ENCODE measurements around the gene BRI3. TPM values are rescaled to one million over a fixed set of nuclear protein-coding genes. Genes with fewer than 3 reads are reported as not detected.

Gene BRI3
- total and polyA plus RNA-seq, 12 donors: 50.2 to 379 (median 182) TPM

DNA sequence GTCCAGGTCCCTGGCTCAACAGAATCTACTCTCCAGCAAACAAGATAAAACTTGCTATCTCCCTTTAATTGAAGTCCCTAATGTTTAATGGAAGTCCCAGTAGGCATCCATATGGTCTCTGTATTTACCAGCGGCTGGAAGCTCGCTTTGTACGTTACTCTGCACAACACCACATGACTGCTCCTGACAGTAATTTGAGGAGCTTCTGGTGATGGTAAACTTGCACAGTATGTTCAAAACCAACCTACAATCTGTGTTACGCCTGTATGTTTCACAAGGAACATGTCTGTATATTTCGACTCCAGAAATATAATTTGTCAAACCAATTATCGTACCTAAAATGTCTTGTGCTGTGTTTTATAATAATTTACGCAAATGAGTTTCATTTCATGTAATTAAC, 25.1 kb upstream of the BRI3 start:
- intact Hi-C loops (cut with DNase I): no loop called here
- Histone ChIP-seq H3K4me1 (replicated peaks in 1 of 2) (peaks cover 8 to 14% of the 10 kb centered on the region in 2 donors), H3K27me3 (no peaks in the 10 kb centered on the region), H3K4me3 (no peak overlapping the region), H3K27ac (no peak overlapping the region), H3K36me3 (replicated peaks in 1 of 2) (peaks cover 0 to 9% of the 10 kb centered on the region in 2 donors), H3K9me3 (replicated peaks in 1 of 3) (no peaks in the 10 kb centered on the region)
- no peak for DNase-seq
- WGBS, 4 donors: 93 to 96% (median 94%) methylated on average over 7 of the region's 7 CpGs
- no peak for TF ChIP-seq POLR2A (IDR thresholded peaks at IDR 0.05)
- TF ChIP-seq, protein P1, sequence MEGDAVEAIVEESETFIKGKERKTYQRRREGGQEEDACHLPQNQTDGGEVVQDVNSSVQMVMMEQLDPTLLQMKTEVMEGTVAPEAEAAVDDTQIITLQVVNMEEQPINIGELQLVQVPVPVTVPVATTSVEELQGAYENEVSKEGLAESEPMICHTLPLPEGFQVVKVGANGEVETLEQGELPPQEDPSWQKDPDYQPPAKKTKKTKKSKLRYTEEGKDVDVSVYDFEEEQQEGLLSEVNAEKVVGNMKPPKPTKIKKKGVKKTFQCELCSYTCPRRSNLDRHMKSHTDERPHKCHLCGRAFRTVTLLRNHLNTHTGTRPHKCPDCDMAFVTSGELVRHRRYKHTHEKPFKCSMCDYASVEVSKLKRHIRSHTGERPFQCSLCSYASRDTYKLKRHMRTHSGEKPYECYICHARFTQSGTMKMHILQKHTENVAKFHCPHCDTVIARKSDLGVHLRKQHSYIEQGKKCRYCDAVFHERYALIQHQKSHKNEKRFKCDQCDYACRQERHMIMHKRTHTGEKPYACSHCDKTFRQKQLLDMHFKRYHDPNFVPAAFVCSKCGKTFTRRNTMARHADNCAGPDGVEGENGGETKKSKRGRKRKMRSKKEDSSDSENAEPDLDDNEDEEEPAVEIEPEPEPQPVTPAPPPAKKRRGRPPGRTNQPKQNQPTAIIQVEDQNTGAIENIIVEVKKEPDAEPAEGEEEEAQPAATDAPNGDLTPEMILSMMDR (IDR thresholded peaks at IDR 0.05): no peak

DNA sequence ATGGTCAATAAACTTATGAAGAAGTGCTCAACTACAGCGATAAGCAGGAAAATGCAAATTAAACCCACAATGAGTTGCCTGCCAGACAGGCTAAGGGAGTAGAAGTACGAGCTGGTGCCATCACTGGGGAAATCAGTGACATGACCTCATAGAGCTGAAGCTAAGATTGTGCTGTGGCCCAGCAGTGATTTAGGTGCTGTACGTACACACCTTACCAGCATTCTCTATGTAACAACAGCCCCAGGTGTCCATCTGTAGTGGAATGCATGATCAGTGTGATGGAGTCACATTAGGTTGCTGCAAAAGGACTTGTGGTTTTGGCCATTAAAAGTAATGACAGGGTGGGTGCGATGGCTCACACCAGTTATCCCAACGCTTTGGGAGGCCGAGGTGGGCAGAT, 23.8 kb upstream of the BRI3 start:
- Histone ChIP-seq H3K27me3 (no peaks in the 10 kb centered on the region), H3K27ac (no peak overlapping the region), H3K9me3 (replicated peaks in 1 of 3) (no peaks in the 10 kb centered on the region), H3K4me1 (replicated peaks in 1 of 2) (peaks cover 3 to 9% of the 10 kb centered on the region in 2 donors), H3K36me3 (replicated peaks in 1 of 2) (peaks cover 0 to 9% of the 10 kb centered on the region in 2 donors), H3K4me3 (no peak overlapping the region)
- DNase-seq: no peak
- 81 to 95% (median 85%) methylated on average over 6 of the region's 6 CpGs for WGBS, 4 donors
- TF ChIP-seq, protein P1 (IDR thresholded peaks at IDR 0.05): no peak
- no peak for TF ChIP-seq POLR2A (IDR thresholded peaks at IDR 0.05)
- intact Hi-C loops (cut with DNase I): no loop called here

DNA sequence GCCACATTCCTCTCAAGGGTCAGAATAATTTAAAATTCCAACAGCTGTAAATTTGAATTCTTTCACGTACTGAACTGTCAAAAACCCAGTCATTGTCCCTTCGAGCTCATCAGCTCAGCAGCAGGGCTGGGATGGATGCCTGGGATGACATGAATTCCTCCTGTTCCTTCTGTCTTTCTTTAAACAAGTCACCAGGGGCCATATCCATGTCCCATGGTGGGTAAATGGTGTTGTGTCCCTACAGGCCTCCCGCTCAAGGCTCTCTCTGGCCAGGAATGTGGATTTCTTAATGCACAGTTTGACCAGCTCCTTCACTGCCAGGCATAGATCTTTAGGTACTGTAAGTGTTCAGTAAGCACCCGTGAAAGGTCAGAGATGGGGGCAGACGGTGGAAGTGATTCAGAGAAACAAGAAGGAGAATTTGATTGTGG, 15.6 kb upstream of the BRI3 start:
- TF ChIP-seq POLR2A (IDR thresholded peaks at IDR 0.05): no peak
- TF ChIP-seq, protein P1 (IDR thresholded peaks at IDR 0.05): no peak
- intact Hi-C loops (cut with DNase I): no loop called here
- no peak for DNase-seq
- Histone ChIP-seq H3K36me3 (replicated peaks in 1 of 2) (no peaks in the 10 kb centered on the region), H3K4me1 (replicated peaks in 1 of 2) (no peaks in the 10 kb centered on the region), H3K9me3 (replicated peaks in 1 of 3) (no peaks in the 10 kb centered on the region), H3K27ac (no peak overlapping the region), H3K27me3 (no peaks in the 10 kb centered on the region), H3K4me3 (no peak overlapping the region)
- 89 to 94% (median 93%) methylated on average over 5 of the region's 5 CpGs for WGBS, 4 donors

DNA sequence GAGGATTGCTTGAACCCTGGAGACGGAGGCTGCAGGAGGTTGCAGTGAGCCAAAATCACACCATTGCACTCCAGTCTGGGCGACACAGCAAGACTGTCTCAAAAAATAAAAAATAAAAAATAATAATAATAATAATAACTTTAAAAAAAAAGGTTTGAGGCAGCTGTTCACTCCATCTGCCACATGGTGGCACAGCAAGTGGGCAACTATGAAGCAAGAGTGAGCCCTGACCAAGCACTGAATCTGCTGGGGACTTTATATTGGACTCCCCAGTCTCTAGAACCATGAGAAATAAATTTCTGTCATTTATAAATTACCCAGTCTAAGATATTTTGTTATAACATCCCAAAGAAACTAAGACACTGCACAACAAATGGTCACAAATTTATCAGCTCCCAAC, 14.6 kb upstream of the BRI3 start:
- Histone ChIP-seq H3K27me3 (no peaks in the 10 kb centered on the region), H3K27ac (no peak overlapping the region), H3K9me3 (replicated peaks in 1 of 3) (no peaks in the 10 kb centered on the region), H3K4me1 (replicated peaks in 1 of 2) (no peaks in the 10 kb centered on the region), H3K36me3 (replicated peaks in 1 of 2) (no peaks in the 10 kb centered on the region), H3K4me3 (no peak overlapping the region)
- DNase-seq: no peak
- WGBS, 4 donors: 36 to 79% (median 44%) methylated on average over 2 of the region's 2 CpGs
- TF ChIP-seq, protein P1 (IDR thresholded peaks at IDR 0.05): peak in 4 of 6 experiments; percentile 37 to 53 (median 47)
- no peak for TF ChIP-seq POLR2A (IDR thresholded peaks at IDR 0.05)
- intact Hi-C loops (cut with DNase I): no loop called here
